ENCODE results near the gene KCNJ6.
"Not testable (repeated sequence)": the region's sequence is repeated elsewhere in the genome, so short reads cannot be mapped to it uniquely, and the experiment has no call there.

Gene KCNJ6

GRCh38 chr21:37724201-37724600, 192.1 kb downstream of the KCNJ6 start:
- DNase-seq (ENCODE audit: low read depth): no peak

GRCh38 chr21:37717534-37717933, 198.7 kb downstream of the KCNJ6 start:
- no peak for DNase-seq (ENCODE audit: low read depth)

GRCh38 chr21:37712569-37712934, 203.7 kb downstream of the KCNJ6 start:
- not testable (repeated sequence) for DNase-seq (ENCODE audit: low read depth)

- DNase-seq (ENCODE audit: low read depth): no peak
These were observed 204.3 kb downstream of the KCNJ6 start for GRCh38 chr21:37711836-37712568.

- DNase-seq (ENCODE audit: low read depth): no peak
These were observed 204.9 kb downstream of the KCNJ6 start for GRCh38 chr21:37711286-37711829.

- no peak for DNase-seq (ENCODE audit: low read depth)
These were observed 205.5 kb downstream of the KCNJ6 start for GRCh38 chr21:37710546-37711285.

GRCh38 chr21:37704751-37705150, 211.5 kb downstream of the KCNJ6 start:
- DNase-seq (ENCODE audit: low read depth): no peak

- DNase-seq (ENCODE audit: low read depth): no peak
These were observed 214.0 kb downstream of the KCNJ6 start for GRCh38 chr21:37702241-37702640.

- no peak for DNase-seq (ENCODE audit: low read depth)
These were observed 215.5 kb downstream of the KCNJ6 start for GRCh38 chr21:37700641-37701202.

- no peak for DNase-seq (ENCODE audit: low read depth)
These were observed 217.1 kb downstream of the KCNJ6 start for GRCh38 chr21:37699024-37699775.

GRCh38 chr21:37696936-37697335, 219.3 kb downstream of the KCNJ6 start:
- no peak for DNase-seq (ENCODE audit: low read depth)

- DNase-seq (ENCODE audit: low read depth): no peak
These were observed 221.1 kb downstream of the KCNJ6 start for GRCh38 chr21:37695111-37695510.

GRCh38 chr21:37688952-37689659, 227.2 kb downstream of the KCNJ6 start:
- DNase-seq (ENCODE audit: low read depth): no peak

- no peak for DNase-seq (ENCODE audit: low read depth)
These were observed 229.1 kb downstream of the KCNJ6 start for GRCh38 chr21:37686991-37687810.

- no peak for DNase-seq (ENCODE audit: low read depth)
These were observed 231.7 kb downstream of the KCNJ6 start for GRCh38 chr21:37684547-37684946.

GRCh38 chr21:37684115-37684493, 232.2 kb downstream of the KCNJ6 start:
- no peak for DNase-seq (ENCODE audit: low read depth)

- DNase-seq (ENCODE audit: low read depth): no peak
These were observed 232.7 kb downstream of the KCNJ6 start for GRCh38 chr21:37683396-37684114.

- DNase-seq (ENCODE audit: low read depth): no peak
These were observed 233.3 kb downstream of the KCNJ6 start for GRCh38 chr21:37682966-37683365.

GRCh38 chr21:37677006-37677405, 239.3 kb downstream of the KCNJ6 start:
- DNase-seq (ENCODE audit: low read depth): no peak

- DNase-seq (ENCODE audit: low read depth): peak; percentile 13
These were observed 241.0 kb downstream of the KCNJ6 start for GRCh38 chr21:37675202-37675801.
